Left ventricle myocardium inferior (tissue), 1 donor: ENCODE measurements around the gene GDF7. TPM values are rescaled to one million over a fixed set of nuclear protein-coding genes. Genes with fewer than 3 reads are reported as not detected.
A peak's percentile ranks its signal among the peaks of the same experiment; 100 is the strongest.

Source experiments
- DNase-seq: peaks from one replicate; pipeline ENCODE4 v3.0.0-alpha.2; 2020
- H3K27ac ChIP-seq: fragments of 200-600 bp; replicated peaks from 2 replicates; pipeline ENCODE4 v1.8.0; 2021
- H3K27me3 ChIP-seq: fragments of 200-600 bp; 2 replicates; pipeline ENCODE4 v1.8.0; 2021; ENCODE audit warnings: low read depth
- H3K36me3 ChIP-seq: fragments of 200-600 bp; 2 replicates; pipeline ENCODE4 v1.8.0; 2021
- H3K4me1 ChIP-seq: fragments of 200-600 bp; 2 replicates; pipeline ENCODE4 v1.8.0; 2021
- H3K4me3 ChIP-seq: fragments of 200-600 bp; 2 replicates; pipeline ENCODE4 v1.8.0; 2021; ENCODE audit warnings: mild to moderate bottlenecking, moderate library complexity
- H3K9me3 ChIP-seq: fragments of 200-600 bp; replicated peaks from 2 replicates; pipeline ENCODE4 v1.8.0; 2021
- intact Hi-C: fragments of 100-400 bp; cut with micrococcal nuclease; formaldehyde crosslinking; loops from one replicate; pipeline ENCODE4 v1.11.0; 2022
- total RNA-seq: library from RNA; stranded (reverse); fragmentation: NEBNext Ultra II Directional; extraction: Animal tissue kit (Norgen Biotek cat#: 25700); gene quantifications from one replicate; pipeline ENCODE4 v1.2.1, GENCODE V29; 2021
- TF ChIP-seq, protein P1 (sequence below): fragments of 200-600 bp; IDR thresholded peaks from 2 replicates; pipeline ENCODE4 v1.8.0; 2021; ENCODE audit warnings: antibody characterized with exemption, mild to moderate bottlenecking, borderline replicate concordance
- donor health status: DM: no; HTN: yes; CAD: no; lungs with severe emphysema.

The GDF7 gene
- total RNA-seq, 1 donor from 2014 or later, result 0.58 TPM

DNA sequence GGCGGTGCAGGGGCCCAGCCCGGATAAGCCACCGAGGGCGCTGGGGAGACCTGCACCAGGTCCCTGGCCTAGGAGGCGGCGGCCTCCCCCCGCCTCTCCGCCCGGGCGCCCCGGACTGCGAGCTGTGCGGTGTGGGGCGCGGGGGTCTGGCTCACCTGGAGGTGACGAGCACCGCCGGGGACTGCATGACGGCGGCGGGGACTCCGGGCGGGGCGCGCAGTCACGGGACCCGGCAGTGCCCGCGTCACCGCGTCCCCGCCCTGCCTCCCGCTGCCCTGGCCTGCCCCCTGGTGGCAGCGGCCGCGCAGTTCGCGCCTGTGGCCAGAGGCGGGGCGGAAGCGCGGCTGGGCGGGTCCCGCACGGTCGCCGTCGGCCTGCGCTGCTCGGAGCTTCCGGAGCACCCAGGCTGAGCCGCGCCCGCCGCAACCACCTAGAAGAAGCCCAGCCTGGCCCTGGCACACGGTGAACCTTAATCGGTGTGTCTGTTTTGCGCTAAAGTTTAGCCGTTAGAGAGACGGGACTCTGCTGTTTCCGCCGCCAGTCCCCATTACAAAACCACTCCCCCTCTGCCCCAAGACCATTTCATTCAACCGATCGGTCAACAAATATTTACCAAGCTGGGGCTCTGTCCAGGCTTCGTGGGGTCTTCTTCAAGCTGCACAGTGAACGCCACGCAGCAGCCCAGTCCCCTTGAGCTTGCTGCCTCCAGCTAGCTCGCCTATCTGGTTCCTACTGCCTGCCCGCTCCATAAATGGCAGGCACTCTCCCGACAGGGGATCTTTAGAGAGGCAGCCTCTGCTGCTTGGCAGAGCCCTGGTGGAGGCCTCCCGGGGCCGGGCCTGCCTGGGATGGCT is 15.8 kb upstream of the GDF7 start, which contains the start of gene HS1BP3:
TSS of gene HS1BP3 (minus strand) at position 222 of the 854 bp plus-strand sequence. CDS start at position 187, 35 bp downstream.
- peaks cover 40% of the 10 kb centered on the region for H3K4me1 ChIP-seq
- H3K27ac ChIP-seq, result peak within 1 kb of the TSS; percentile 88
- peak within 1 kb of the TSS; percentile 89 for H3K4me3 ChIP-seq
- peak; percentile 88 for DNase-seq
- H3K9me3 ChIP-seq, result no peaks in the 10 kb centered on the region
- intact Hi-C loops, result no loop called here
- H3K36me3 ChIP-seq, result peaks cover 5% of the 10 kb centered on the region
- TF ChIP-seq, protein P1, sequence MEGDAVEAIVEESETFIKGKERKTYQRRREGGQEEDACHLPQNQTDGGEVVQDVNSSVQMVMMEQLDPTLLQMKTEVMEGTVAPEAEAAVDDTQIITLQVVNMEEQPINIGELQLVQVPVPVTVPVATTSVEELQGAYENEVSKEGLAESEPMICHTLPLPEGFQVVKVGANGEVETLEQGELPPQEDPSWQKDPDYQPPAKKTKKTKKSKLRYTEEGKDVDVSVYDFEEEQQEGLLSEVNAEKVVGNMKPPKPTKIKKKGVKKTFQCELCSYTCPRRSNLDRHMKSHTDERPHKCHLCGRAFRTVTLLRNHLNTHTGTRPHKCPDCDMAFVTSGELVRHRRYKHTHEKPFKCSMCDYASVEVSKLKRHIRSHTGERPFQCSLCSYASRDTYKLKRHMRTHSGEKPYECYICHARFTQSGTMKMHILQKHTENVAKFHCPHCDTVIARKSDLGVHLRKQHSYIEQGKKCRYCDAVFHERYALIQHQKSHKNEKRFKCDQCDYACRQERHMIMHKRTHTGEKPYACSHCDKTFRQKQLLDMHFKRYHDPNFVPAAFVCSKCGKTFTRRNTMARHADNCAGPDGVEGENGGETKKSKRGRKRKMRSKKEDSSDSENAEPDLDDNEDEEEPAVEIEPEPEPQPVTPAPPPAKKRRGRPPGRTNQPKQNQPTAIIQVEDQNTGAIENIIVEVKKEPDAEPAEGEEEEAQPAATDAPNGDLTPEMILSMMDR, result peak; percentile 95
- peaks cover 5% of the 10 kb centered on the region for H3K27me3 ChIP-seq

GRCh38 chr2:20651731-20652099 is 15.2 kb upstream of the GDF7 start:
- intact Hi-C loops, result no loop called here
- no peak for DNase-seq
- Histone ChIP-seq H3K9me3 (no peaks in the 10 kb centered on the region), H3K27ac (peak overlapping the region; percentile 88), H3K4me1 (peaks cover 40% of the 10 kb centered on the region), H3K4me3 (peak overlapping the region; percentile 89), H3K27me3 (peaks cover 11% of the 10 kb centered on the region), H3K36me3 (peaks cover under 1% of the 10 kb centered on the region)
- TF ChIP-seq, protein P1, result no peak

GRCh38 chr2:20652141-20652540 is 14.8 kb upstream of the GDF7 start:
- Histone ChIP-seq H3K27ac (no peak overlapping the region), H3K27me3 (peaks cover 15% of the 10 kb centered on the region), H3K4me1 (peaks cover 40% of the 10 kb centered on the region), H3K36me3 (no peaks in the 10 kb centered on the region), H3K4me3 (no peak overlapping the region), H3K9me3 (no peaks in the 10 kb centered on the region)
- intact Hi-C loops, result no loop called here
- DNase-seq, result no peak
- TF ChIP-seq, protein P1, result no peak

- Histone ChIP-seq H3K9me3 (no peaks in the 10 kb centered on the region), H3K36me3 (no peaks in the 10 kb centered on the region), H3K27me3 (peaks cover 23% of the 10 kb centered on the region), H3K27ac (no peak overlapping the region), H3K4me1 (peaks cover 36% of the 10 kb centered on the region), H3K4me3 (no peak overlapping the region)
- TF ChIP-seq, protein P1, result no peak
- intact Hi-C loops, result no loop called here
- DNase-seq, result no peak
Observed at GRCh38 chr2:20652673-20653575, 14.0 kb upstream of the GDF7 start.

GRCh38 chr2:20653695-20654534 is 13.0 kb upstream of the GDF7 start:
- intact Hi-C loops, result no loop called here
- no peak overlapping the region for H3K27ac ChIP-seq
- H3K27me3 ChIP-seq, result peaks cover 30% of the 10 kb centered on the region
- no peaks in the 10 kb centered on the region for H3K9me3 ChIP-seq
- H3K4me3 ChIP-seq, result no peak overlapping the region
- no peak for DNase-seq
- no peaks in the 10 kb centered on the region for H3K36me3 ChIP-seq
- peaks cover 26% of the 10 kb centered on the region for H3K4me1 ChIP-seq
- TF ChIP-seq, protein P1, result no peak
